ENCODE data around the gene CDKAL1. TPM values are rescaled to one million over a fixed set of nuclear protein-coding genes. Genes with fewer than 3 reads are reported as not detected.
A peak's percentile ranks its signal among the peaks of the same experiment; 100 is the strongest.

CDKAL1 gene
- total RNA-seq, 1 experiment from 2014 or later: 13.8 TPM

DNA sequence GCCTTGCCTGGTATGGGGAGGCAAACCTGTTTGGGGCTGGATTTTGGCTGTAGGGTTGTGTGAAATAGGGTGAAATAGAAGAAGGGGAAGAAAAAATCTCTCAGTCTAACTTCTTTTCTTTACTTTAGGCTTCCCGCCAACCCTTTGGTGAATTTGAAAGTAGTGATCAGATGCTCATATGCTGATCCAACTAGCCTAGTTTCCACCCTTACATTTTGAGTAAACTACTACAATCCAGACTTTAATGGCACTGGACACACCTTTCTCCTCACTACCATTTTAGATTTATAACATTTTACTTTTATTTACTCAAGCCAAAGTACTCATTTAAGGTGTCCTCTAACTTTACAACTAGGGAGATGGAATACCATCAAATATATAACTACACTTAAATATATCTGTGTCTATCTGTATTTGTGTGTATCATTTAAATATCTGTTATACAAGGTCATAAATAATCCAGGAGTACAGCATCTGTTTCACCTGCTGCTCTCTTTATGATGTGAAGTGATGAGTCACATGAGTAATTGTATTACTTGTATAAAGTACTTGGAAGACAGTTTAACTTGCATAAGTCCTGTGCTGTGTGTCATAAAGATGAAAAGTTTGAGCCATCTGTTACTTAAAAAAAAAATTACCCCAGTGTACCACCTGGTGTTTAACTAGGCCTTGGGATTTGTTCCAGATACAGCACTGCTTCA is 172.1 kb downstream of the CDKAL1 start:
- Histone ChIP-seq H3K9me3 (ENCODE audit: low read length) (no peaks in the 10 kb centered on the region), H3F3A (ENCODE audit: low read length, unreplicated experiment) (no peaks in the 10 kb centered on the region), H3K36me3 (ENCODE audit: low read depth, low read length) (no peaks in the 10 kb centered on the region), H3K4me1 (ENCODE audit: insufficient read depth, low read length) (peaks cover 9% of the 10 kb centered on the region), H2AFZ (ENCODE audit: low read length) (no peak overlapping the region), H3K9ac (ENCODE audit: low read length) (no peak overlapping the region), H4K20me1 (ENCODE audit: low read length) (no peaks in the 10 kb centered on the region), H3K27me3 (ENCODE audit: low read length) (no peaks in the 10 kb centered on the region), H3K9me2 (replicated peaks; ENCODE audit: low read length) (no peaks in the 10 kb centered on the region), H3K79me2 (ENCODE audit: low read length) (no peaks in the 10 kb centered on the region), H3K4me3 (ENCODE audit: low read length) (no peak overlapping the region), H3K27ac (ENCODE audit: low read length) (no peak overlapping the region), H3K4me2 (ENCODE audit: low read length) (no peak overlapping the region)
- no peak for TF ChIP-seq EZH2 (IDR thresholded peaks at IDR 0.05; ENCODE audit: low read length, unreplicated experiment)
- TF ChIP-seq, protein P1, sequence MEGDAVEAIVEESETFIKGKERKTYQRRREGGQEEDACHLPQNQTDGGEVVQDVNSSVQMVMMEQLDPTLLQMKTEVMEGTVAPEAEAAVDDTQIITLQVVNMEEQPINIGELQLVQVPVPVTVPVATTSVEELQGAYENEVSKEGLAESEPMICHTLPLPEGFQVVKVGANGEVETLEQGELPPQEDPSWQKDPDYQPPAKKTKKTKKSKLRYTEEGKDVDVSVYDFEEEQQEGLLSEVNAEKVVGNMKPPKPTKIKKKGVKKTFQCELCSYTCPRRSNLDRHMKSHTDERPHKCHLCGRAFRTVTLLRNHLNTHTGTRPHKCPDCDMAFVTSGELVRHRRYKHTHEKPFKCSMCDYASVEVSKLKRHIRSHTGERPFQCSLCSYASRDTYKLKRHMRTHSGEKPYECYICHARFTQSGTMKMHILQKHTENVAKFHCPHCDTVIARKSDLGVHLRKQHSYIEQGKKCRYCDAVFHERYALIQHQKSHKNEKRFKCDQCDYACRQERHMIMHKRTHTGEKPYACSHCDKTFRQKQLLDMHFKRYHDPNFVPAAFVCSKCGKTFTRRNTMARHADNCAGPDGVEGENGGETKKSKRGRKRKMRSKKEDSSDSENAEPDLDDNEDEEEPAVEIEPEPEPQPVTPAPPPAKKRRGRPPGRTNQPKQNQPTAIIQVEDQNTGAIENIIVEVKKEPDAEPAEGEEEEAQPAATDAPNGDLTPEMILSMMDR (conservative IDR thresholded peaks at IDR 0.05; ENCODE audit: low read depth, low read length): no peak
- no peak for TF ChIP-seq EZH2phosphoT487 (IDR thresholded peaks at IDR 0.05; ENCODE audit: borderline replicate concordance, low read length)
- no TSS peak for BruUV-seq (replicated peaks)
- ATAC-seq (peak; percentile 33; the same call in 1 of the 2 replicates), DNase-seq (no peak)
- POLR2A ChIA-PET (ENCODE audit: unreplicated experiment): no interaction called here
- CTCF ChIA-PET: no interaction called here
- intact Hi-C loops (cut with micrococcal nuclease): no loop called here

DNA sequence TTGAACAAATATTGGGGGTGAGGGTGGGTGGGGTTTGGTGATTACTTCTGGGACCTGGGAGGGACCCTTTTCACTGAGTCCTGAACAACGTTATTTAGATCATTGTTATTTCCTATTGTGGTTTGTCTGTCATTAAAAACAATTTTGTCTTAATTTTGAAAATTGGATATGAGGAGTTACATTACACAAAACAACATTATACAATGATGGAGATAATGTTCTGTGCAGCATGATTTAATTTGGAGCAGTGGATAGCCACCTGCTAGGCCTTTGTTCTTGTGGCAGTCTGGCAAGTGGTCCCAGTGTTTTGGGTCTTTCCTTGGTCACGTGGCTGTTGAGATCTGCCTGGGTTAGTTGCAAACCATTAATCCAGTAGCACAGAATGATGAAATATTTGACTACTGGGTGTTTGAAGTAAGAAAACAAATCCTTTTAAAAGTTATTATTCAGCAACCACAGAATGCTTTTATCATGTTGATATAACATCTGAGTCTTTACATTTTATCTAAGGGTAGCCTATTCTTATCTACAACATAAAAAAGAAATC is 172.8 kb downstream of the CDKAL1 start:
- no peaks in the 10 kb centered on the region for H4K20me1 ChIP-seq (ENCODE audit: low read length)
- DNase-seq (no peak), ATAC-seq (peak; percentile 24)
- no peak overlapping the region for H3K4me3 ChIP-seq (ENCODE audit: low read length)
- intact Hi-C loops (cut with micrococcal nuclease): no loop called here
- H3K4me2 ChIP-seq (ENCODE audit: low read length): no peak overlapping the region
- H3K9ac ChIP-seq (ENCODE audit: low read length): no peak overlapping the region
- no peak overlapping the region for H3K27ac ChIP-seq (ENCODE audit: low read length)
- CTCF ChIA-PET: no interaction called here
- H3F3A ChIP-seq (ENCODE audit: low read length, unreplicated experiment): no peaks in the 10 kb centered on the region
- H3K27me3 ChIP-seq (ENCODE audit: low read length): no peaks in the 10 kb centered on the region
- H3K4me1 ChIP-seq (ENCODE audit: insufficient read depth, low read length): peaks cover 15% of the 10 kb centered on the region
- H3K79me2 ChIP-seq (ENCODE audit: low read length): no peaks in the 10 kb centered on the region
- no peaks in the 10 kb centered on the region for H3K36me3 ChIP-seq (ENCODE audit: low read depth, low read length)
- TF ChIP-seq, protein P1 (conservative IDR thresholded peaks at IDR 0.05; ENCODE audit: low read depth, low read length): no peak
- TF ChIP-seq EZH2phosphoT487 (IDR thresholded peaks at IDR 0.05; ENCODE audit: borderline replicate concordance, low read length) (no peak), EZH2 (IDR thresholded peaks at IDR 0.05; ENCODE audit: low read length, unreplicated experiment) (no peak)
- no TSS peak for BruUV-seq (replicated peaks)
- POLR2A ChIA-PET (ENCODE audit: unreplicated experiment): no interaction called here
- H3K9me2 ChIP-seq (replicated peaks; ENCODE audit: low read length): no peaks in the 10 kb centered on the region
- H2AFZ ChIP-seq (ENCODE audit: low read length): no peak overlapping the region
- H3K9me3 ChIP-seq (ENCODE audit: low read length): no peaks in the 10 kb centered on the region

DNA sequence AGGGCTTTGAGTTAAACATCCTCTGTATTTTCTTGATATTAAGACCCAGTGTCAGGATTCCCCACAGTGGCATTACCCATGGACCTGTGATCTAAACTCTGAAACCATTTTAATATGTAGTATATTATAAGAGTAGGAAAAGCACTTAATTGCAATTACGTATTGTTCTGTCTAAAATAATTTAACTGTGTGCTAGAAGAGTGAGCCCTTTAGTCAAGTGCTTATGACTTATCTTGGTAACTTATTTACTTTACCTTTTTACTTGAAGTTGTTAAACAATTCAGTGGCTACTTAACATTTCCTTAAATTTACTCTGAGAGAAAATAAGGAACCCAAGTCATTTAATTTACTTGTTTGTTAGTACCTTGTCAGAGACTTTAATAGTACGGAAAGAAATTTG is 173.6 kb downstream of the CDKAL1 start:
- CTCF ChIA-PET: no interaction called here
- intact Hi-C loops (cut with micrococcal nuclease): no loop called here
- H2AFZ ChIP-seq (ENCODE audit: low read length): no peak overlapping the region
- H3K9ac ChIP-seq (ENCODE audit: low read length): no peak overlapping the region
- no peaks in the 10 kb centered on the region for H3F3A ChIP-seq (ENCODE audit: low read length, unreplicated experiment)
- TF ChIP-seq EZH2phosphoT487 (IDR thresholded peaks at IDR 0.05; ENCODE audit: borderline replicate concordance, low read length) (no peak), EZH2 (IDR thresholded peaks at IDR 0.05; ENCODE audit: low read length, unreplicated experiment) (no peak)
- TF ChIP-seq, protein P1 (conservative IDR thresholded peaks at IDR 0.05; ENCODE audit: low read depth, low read length): no peak
- H4K20me1 ChIP-seq (ENCODE audit: low read length): no peaks in the 10 kb centered on the region
- peaks cover 18% of the 10 kb centered on the region for H3K4me1 ChIP-seq (ENCODE audit: insufficient read depth, low read length)
- no peak for DNase-seq
- BruUV-seq (replicated peaks): no TSS peak
- H3K4me3 ChIP-seq (ENCODE audit: low read length): no peak overlapping the region
- no peaks in the 10 kb centered on the region for H3K79me2 ChIP-seq (ENCODE audit: low read length)
- no peak overlapping the region for H3K27ac ChIP-seq (ENCODE audit: low read length)
- POLR2A ChIA-PET (ENCODE audit: unreplicated experiment): no interaction called here
- no peaks in the 10 kb centered on the region for H3K36me3 ChIP-seq (ENCODE audit: low read depth, low read length)
- H3K4me2 ChIP-seq (ENCODE audit: low read length): no peak overlapping the region
- no peaks in the 10 kb centered on the region for H3K9me2 ChIP-seq (replicated peaks; ENCODE audit: low read length)
- H3K9me3 ChIP-seq (ENCODE audit: low read length): no peaks in the 10 kb centered on the region
- peak; percentile 18; the same call in 1 of the 2 replicates for ATAC-seq
- no peaks in the 10 kb centered on the region for H3K27me3 ChIP-seq (ENCODE audit: low read length)
